Loucy (cell line): Measurements from ENCODE around the gene OR4K5.

Experiments used
- H2AFZ ChIP-seq: fragments of 200-600 bp; sonication (generic); 2 replicates; pipeline ENCODE4 v1.6.0; 2016; ENCODE audit warnings: antibody characterized with exemption, mild to moderate bottlenecking, low read length, moderate library complexity
- H3F3A ChIP-seq: fragments of 200-600 bp; 2 replicates; pipeline ENCODE4 v1.6.0; 2016; ENCODE audit warnings: antibody characterized with exemption, low read depth, mild to moderate bottlenecking
- H3K27me3 ChIP-seq: fragments of 200-600 bp; sonication (generic); 2 replicates; pipeline ENCODE4 v1.6.1; 2014; ENCODE audit warnings: low read length, mild to moderate bottlenecking; ENCODE audit not compliant: insufficient read depth, poor library complexity, severe bottlenecking
- H3K36me3 ChIP-seq: fragments of 200-600 bp; sonication (generic); 2 replicates; pipeline ENCODE4 v1.6.1; 2016; ENCODE audit warnings: low read length; ENCODE audit not compliant: insufficient read depth
- H3K4me1 ChIP-seq: fragments of 200-600 bp; sonication (generic); 2 replicates; pipeline ENCODE4 v1.5.1; 2014; ENCODE audit warnings: low read length, mild to moderate bottlenecking; ENCODE audit not compliant: insufficient read depth, poor library complexity, severe bottlenecking
- H3K4me2 ChIP-seq: fragments of 200-600 bp; sonication (generic); 2 replicates; pipeline ENCODE4 v1.6.0; 2014; ENCODE audit warnings: antibody characterized with exemption, low read length, low read depth, mild to moderate bottlenecking; ENCODE audit not compliant: poor library complexity, severe bottlenecking
- H3K4me3 ChIP-seq: fragments of 200-600 bp; sonication (generic); 2 replicates; pipeline ENCODE4 v1.5.1; 2014; ENCODE audit warnings: low read length, mild to moderate bottlenecking, mixed read lengths; ENCODE audit not compliant: poor library complexity, severe bottlenecking
- H3K79me2 ChIP-seq: fragments of 200-600 bp; sonication (generic); 2 replicates; pipeline ENCODE4 v1.6.1; 2014; ENCODE audit warnings: low read length; ENCODE audit not compliant: insufficient read depth
- H3K9ac ChIP-seq: fragments of 200-600 bp; sonication (generic); 2 replicates; pipeline ENCODE4 v1.6.0; 2014; ENCODE audit warnings: mild to moderate bottlenecking, low read depth, low read length, moderate library complexity; ENCODE audit not compliant: poor library complexity, severe bottlenecking
- H3K9me2 ChIP-seq: fragments of 200-600 bp; sonication (generic); replicated peaks from 2 replicates; pipeline ENCODE4 v1.6.1; 2016; ENCODE audit warnings: low read depth, low read length, mixed read lengths
- H3K9me3 ChIP-seq: fragments of 200-600 bp; sonication (generic); 2 replicates; pipeline ENCODE4 v1.6.1; 2014; ENCODE audit warnings: mild to moderate bottlenecking, antibody characterized with exemption, low read length, low read depth; ENCODE audit not compliant: insufficient read depth
- H4K20me1 ChIP-seq: fragments of 200-600 bp; sonication (generic); 2 replicates; pipeline ENCODE4 v1.6.0; 2014; ENCODE audit warnings: antibody characterized with exemption, low read length, mild to moderate bottlenecking; ENCODE audit not compliant: insufficient read depth, poor library complexity, severe bottlenecking
- EZH2phosphoT487 ChIP-seq: fragments of 200-600 bp; IDR thresholded peaks from 2 replicates; pipeline ENCODE4 v1.6.1; 2018; ENCODE audit warnings: antibody characterized with exemption, mild to moderate bottlenecking, moderate library complexity, borderline replicate concordance
- TF ChIP-seq, protein P1 (sequence below): fragments of 200-600 bp; sonication (generic); conservative IDR thresholded peaks from 2 replicates; pipeline ENCODE4 v1.5.1; 2014; ENCODE audit warnings: mild to moderate bottlenecking, antibody characterized with exemption, low read length

The OR4K5 gene

DNA sequence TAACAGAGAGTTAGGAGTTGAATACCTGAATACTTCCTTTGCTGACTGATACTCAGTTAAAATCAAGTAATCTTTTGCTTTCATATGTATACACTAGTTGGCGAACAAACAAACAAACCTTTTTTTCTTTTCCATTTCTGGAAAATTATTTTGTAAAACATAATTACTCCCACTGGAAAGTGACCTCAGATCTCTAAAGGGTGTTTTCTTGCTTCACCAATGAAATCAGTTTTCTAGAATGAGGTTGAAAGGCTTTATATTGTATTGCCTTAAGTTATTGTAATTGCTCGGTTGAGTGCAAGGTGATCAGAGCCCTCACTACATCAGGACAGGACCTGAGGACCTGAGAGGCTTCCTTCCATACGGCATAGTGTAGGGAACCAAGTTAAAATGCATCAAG lies 10.2 kb downstream of the OR4K5 start, which contains the start of gene OR4K1:
TSS of gene OR4K1 (plus strand) at position 301 of the 400 bp plus-strand sequence. CDS start 4,750 bp downstream, outside the sequence.
- Histone ChIP-seq H3K27me3 (no peaks in the 10 kb centered on the region), H3K9me3 (no peaks in the 10 kb centered on the region), H3F3A (no peaks in the 10 kb centered on the region), H3K4me3 (no peak within 1 kb of the TSS), H2AFZ (no peak within 1 kb of the TSS), H3K79me2 (no peaks in the 10 kb centered on the region), H4K20me1 (no peaks in the 10 kb centered on the region), H3K9ac (no peak within 1 kb of the TSS), H3K4me2 (no peak within 1 kb of the TSS), H3K9me2 (no peaks in the 10 kb centered on the region), H3K4me1 (no peaks in the 10 kb centered on the region), H3K36me3 (no peaks in the 10 kb centered on the region)
- TF ChIP-seq EZH2phosphoT487: no peak
- TF ChIP-seq, protein P1, sequence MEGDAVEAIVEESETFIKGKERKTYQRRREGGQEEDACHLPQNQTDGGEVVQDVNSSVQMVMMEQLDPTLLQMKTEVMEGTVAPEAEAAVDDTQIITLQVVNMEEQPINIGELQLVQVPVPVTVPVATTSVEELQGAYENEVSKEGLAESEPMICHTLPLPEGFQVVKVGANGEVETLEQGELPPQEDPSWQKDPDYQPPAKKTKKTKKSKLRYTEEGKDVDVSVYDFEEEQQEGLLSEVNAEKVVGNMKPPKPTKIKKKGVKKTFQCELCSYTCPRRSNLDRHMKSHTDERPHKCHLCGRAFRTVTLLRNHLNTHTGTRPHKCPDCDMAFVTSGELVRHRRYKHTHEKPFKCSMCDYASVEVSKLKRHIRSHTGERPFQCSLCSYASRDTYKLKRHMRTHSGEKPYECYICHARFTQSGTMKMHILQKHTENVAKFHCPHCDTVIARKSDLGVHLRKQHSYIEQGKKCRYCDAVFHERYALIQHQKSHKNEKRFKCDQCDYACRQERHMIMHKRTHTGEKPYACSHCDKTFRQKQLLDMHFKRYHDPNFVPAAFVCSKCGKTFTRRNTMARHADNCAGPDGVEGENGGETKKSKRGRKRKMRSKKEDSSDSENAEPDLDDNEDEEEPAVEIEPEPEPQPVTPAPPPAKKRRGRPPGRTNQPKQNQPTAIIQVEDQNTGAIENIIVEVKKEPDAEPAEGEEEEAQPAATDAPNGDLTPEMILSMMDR: no peak

DNA sequence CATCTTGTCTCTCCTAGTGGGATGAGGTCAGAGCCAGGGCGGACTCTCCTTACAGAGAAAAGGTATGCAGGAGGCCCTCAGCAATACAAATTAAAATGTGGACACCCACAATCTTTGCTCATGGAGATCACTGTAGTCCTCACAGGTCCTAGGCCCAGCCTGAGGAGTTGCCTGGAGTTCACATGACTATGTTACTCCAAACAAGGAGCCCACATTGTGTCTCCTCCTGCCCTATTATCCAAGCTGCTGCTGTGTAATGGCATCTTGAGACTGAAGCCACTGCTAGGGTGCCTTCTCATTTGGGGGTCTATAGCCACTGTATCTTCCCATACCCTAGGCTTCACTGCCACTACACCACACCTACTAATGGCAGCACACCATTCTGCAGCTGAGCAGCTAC lies 21.3 kb downstream of the OR4K5 start:
- no peaks in the 10 kb centered on the region for H4K20me1 ChIP-seq
- no peak overlapping the region for H3K4me2 ChIP-seq
- no peaks in the 10 kb centered on the region for H3K9me2 ChIP-seq
- no peak overlapping the region for H3K4me3 ChIP-seq
- H3K9me3 ChIP-seq: no peaks in the 10 kb centered on the region
- TF ChIP-seq, protein P1: no peak
- TF ChIP-seq EZH2phosphoT487: no peak
- H3K4me1 ChIP-seq: no peaks in the 10 kb centered on the region
- H3F3A ChIP-seq: no peaks in the 10 kb centered on the region
- H3K9ac ChIP-seq: no peak overlapping the region
- H3K79me2 ChIP-seq: no peaks in the 10 kb centered on the region
- H2AFZ ChIP-seq: no peak overlapping the region
- no peaks in the 10 kb centered on the region for H3K27me3 ChIP-seq
- no peaks in the 10 kb centered on the region for H3K36me3 ChIP-seq

DNA sequence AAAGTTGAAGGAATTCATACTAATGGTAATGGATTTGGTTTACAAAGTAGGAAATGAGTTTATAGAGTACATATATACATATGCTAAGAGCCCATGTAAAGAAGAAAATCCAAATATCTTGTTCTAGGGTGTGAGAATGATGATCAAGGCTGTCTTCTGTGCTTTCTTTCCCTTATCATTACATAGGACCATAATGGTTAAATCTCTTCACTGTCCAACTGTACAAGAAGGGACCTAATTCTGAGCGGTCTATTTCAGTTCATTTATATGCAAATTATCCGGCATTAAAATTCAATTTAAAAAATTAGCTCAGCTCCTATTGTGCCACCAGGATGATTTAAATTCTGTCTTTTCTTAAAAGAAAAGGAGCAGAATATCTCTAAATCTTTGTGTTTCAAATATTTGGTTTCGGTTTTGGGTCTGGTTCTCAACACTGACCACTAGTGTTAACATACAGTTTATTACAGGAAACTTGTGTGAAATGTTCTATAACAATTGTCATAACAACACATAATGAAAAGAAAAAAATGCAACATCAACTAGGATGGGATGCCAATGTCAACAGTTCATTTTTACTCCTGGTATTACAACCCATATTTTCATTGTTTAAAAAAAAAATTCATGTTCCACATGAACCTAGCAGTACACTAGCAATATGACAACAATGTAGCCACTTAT lies 27.1 kb downstream of the OR4K5 start:
- H3F3A ChIP-seq: no peaks in the 10 kb centered on the region
- no peak overlapping the region for H3K9ac ChIP-seq
- H4K20me1 ChIP-seq: no peaks in the 10 kb centered on the region
- TF ChIP-seq, protein P1: peak; percentile 40
- TF ChIP-seq EZH2phosphoT487: no peak
- H3K4me1 ChIP-seq: no peaks in the 10 kb centered on the region
- H3K79me2 ChIP-seq: no peaks in the 10 kb centered on the region
- H3K9me2 ChIP-seq: no peaks in the 10 kb centered on the region
- H3K36me3 ChIP-seq: no peaks in the 10 kb centered on the region
- no peak overlapping the region for H2AFZ ChIP-seq
- H3K9me3 ChIP-seq: no peaks in the 10 kb centered on the region
- H3K4me3 ChIP-seq: no peak overlapping the region
- H3K4me2 ChIP-seq: peak overlapping the region; percentile 12
- H3K27me3 ChIP-seq: no peaks in the 10 kb centered on the region
